Left ventricle myocardium inferior (tissue), 1 donor: ENCODE results near the gene GBP1. TPM values are rescaled to one million over a fixed set of nuclear protein-coding genes. Genes with fewer than 3 reads are reported as not detected.

Source experiments
- DNase-seq: peaks from one replicate; pipeline ENCODE4 v3.0.0-alpha.2; 2020
- H3K27ac ChIP-seq: fragments of 200-600 bp; replicated peaks from 2 replicates; pipeline ENCODE4 v1.8.0; 2021
- H3K27me3 ChIP-seq: fragments of 200-600 bp; 2 replicates; pipeline ENCODE4 v1.8.0; 2021; ENCODE audit warnings: low read depth
- H3K36me3 ChIP-seq: fragments of 200-600 bp; 2 replicates; pipeline ENCODE4 v1.8.0; 2021
- H3K4me1 ChIP-seq: fragments of 200-600 bp; 2 replicates; pipeline ENCODE4 v1.8.0; 2021
- H3K4me3 ChIP-seq: fragments of 200-600 bp; 2 replicates; pipeline ENCODE4 v1.8.0; 2021; ENCODE audit warnings: mild to moderate bottlenecking, moderate library complexity
- H3K9me3 ChIP-seq: fragments of 200-600 bp; replicated peaks from 2 replicates; pipeline ENCODE4 v1.8.0; 2021
- intact Hi-C: fragments of 100-400 bp; cut with micrococcal nuclease; formaldehyde crosslinking; loops from one replicate; pipeline ENCODE4 v1.11.0; 2022
- total RNA-seq: library from RNA; stranded (reverse); fragmentation: NEBNext Ultra II Directional; extraction: Animal tissue kit (Norgen Biotek cat#: 25700); gene quantifications from one replicate; pipeline ENCODE4 v1.2.1, GENCODE V29; 2021
- TF ChIP-seq, protein P1 (sequence below): fragments of 200-600 bp; IDR thresholded peaks from 2 replicates; pipeline ENCODE4 v1.8.0; 2021; ENCODE audit warnings: antibody characterized with exemption, mild to moderate bottlenecking, borderline replicate concordance
- donor health status: DM: no; HTN: yes; CAD: no; lungs with severe emphysema.

Gene GBP1
- total RNA-seq, 1 donor from 2014 or later: 5.7 TPM

- TF ChIP-seq, protein P1, sequence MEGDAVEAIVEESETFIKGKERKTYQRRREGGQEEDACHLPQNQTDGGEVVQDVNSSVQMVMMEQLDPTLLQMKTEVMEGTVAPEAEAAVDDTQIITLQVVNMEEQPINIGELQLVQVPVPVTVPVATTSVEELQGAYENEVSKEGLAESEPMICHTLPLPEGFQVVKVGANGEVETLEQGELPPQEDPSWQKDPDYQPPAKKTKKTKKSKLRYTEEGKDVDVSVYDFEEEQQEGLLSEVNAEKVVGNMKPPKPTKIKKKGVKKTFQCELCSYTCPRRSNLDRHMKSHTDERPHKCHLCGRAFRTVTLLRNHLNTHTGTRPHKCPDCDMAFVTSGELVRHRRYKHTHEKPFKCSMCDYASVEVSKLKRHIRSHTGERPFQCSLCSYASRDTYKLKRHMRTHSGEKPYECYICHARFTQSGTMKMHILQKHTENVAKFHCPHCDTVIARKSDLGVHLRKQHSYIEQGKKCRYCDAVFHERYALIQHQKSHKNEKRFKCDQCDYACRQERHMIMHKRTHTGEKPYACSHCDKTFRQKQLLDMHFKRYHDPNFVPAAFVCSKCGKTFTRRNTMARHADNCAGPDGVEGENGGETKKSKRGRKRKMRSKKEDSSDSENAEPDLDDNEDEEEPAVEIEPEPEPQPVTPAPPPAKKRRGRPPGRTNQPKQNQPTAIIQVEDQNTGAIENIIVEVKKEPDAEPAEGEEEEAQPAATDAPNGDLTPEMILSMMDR: no peak
- intact Hi-C loops: no loop called here
- DNase-seq: no peak
- peaks cover 23% of the 10 kb centered on the region for H3K36me3 ChIP-seq
- H3K27ac ChIP-seq: no peak overlapping the region
- H3K9me3 ChIP-seq: peaks cover 3% of the 10 kb centered on the region
- no peak overlapping the region for H3K4me3 ChIP-seq
- H3K4me1 ChIP-seq: no peaks in the 10 kb centered on the region
- no peaks in the 10 kb centered on the region for H3K27me3 ChIP-seq
Observed at GRCh38 chr1:89102021-89102420, 37.0 kb upstream of the GBP1 start.

DNA sequence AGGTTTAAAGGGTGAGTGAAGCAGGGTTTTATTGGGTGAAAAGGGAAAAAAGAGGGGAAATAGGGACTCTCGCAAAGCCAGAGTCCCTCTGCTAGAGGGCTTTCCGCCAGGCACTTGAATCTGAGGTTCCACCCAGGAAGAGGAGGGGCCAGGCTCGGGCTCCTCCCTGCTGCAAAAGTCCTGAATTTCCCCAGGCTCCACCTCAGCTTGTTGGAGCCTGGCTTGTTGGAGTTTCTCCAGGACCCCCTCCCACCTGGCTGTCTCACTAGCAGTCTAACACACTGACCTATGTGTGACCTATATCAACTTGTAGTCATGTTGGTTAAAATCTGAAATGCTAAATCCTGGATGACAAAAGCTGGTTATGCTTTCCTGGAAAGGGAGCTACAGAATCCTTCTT is 35.4 kb upstream of the GBP1 start:
- Histone ChIP-seq H3K27ac (no peak overlapping the region), H3K27me3 (no peaks in the 10 kb centered on the region), H3K4me1 (no peaks in the 10 kb centered on the region), H3K4me3 (no peak overlapping the region), H3K36me3 (peaks cover 8% of the 10 kb centered on the region), H3K9me3 (peaks cover 13% of the 10 kb centered on the region)
- intact Hi-C loops: no loop called here
- DNase-seq: no peak
- TF ChIP-seq, protein P1: no peak

DNA sequence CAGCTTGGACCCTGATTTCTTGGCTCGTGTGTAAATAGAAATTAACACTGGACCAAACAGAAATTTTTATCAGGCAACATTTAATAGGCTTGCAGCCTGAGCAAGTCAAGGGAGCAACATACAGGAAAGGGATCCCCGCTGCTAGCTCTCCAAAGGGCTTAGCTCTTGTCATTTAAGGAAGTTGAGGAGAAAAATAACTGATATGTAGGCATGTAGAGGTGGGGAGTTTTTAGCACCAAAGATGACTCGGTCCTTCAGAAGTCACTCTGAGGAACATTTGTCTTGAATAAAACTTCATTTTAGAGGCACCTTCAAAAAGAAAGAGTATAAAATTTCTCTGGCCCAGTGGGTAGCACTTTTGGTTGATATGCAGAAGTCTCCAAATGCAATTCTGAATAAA is 33.8 kb upstream of the GBP1 start:
- TF ChIP-seq, protein P1: no peak
- Histone ChIP-seq H3K4me1 (no peaks in the 10 kb centered on the region), H3K27me3 (no peaks in the 10 kb centered on the region), H3K27ac (no peak overlapping the region), H3K4me3 (no peak overlapping the region), H3K36me3 (no peaks in the 10 kb centered on the region), H3K9me3 (peaks cover 11% of the 10 kb centered on the region)
- intact Hi-C loops: no loop called here
- DNase-seq: no peak

DNA sequence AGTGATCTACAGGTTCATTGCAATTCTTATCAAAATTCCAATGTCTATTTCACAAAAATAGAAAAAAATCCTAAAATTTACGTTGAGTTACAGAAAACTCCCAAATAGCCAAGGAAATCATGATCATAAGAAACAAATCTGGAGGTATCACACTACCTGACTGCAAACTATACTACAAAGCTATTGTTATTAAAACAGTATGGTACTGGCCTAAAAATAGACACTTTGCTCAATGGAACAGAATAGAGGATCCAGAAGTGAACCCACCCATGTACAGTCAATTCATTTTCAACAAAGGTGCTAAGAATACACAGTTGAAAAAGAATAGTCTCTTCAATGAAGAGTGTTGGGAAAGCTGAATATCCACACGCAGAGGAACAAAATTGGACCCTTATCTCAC is 30.7 kb upstream of the GBP1 start:
- no peaks in the 10 kb centered on the region for H3K27me3 ChIP-seq
- intact Hi-C loops: no loop called here

DNA sequence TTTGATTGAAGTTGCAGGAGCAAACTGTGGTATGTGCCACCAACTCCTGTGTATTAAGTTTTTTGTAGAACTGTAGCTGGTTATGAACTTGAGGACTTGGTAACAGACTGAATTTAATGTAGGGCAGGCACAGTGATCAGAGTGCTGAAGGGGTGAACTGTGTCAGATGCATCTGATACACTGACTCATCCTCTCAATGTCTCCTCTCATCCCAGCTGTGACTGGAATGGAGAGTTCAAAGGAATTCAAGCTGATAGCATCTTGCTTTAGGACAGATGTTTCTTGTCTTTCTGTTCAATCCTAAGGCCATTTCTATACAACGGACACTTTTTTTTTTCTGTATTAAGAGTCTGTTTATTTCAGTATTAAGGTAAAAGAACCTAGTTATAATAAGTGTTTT is 25.0 kb upstream of the GBP1 start:
- intact Hi-C loops: no loop called here

More for the DNA sequence above, 30.7 kb upstream of the GBP1 start:
- H3K4me3 ChIP-seq: no peak overlapping the region
- TF ChIP-seq, protein P1: no peak
- H3K9me3 ChIP-seq: peaks cover 11% of the 10 kb centered on the region
- no peaks in the 10 kb centered on the region for H3K4me1 ChIP-seq
- no peak for DNase-seq
- H3K27ac ChIP-seq: no peak overlapping the region
- no peaks in the 10 kb centered on the region for H3K36me3 ChIP-seq

More for the DNA sequence above, 25.0 kb upstream of the GBP1 start:
- Histone ChIP-seq H3K36me3 (no peaks in the 10 kb centered on the region), H3K4me3 (no peak overlapping the region), H3K9me3 (no peaks in the 10 kb centered on the region), H3K27ac (no peak overlapping the region), H3K27me3 (no peaks in the 10 kb centered on the region), H3K4me1 (no peaks in the 10 kb centered on the region)
- no peak for DNase-seq
- TF ChIP-seq, protein P1: no peak
